Transverse colon (tissue), 3 donors: ENCODE results near the gene BICDL2.

Source experiments
- CTCF ChIP-seq, 5 experiments: fragments of 200-600 bp in 3 of 5; fragments of 450-650 bp in 2 of 5; sonication (generic) in 3 of 5; IDR thresholded peaks; 1 replicate in 2 of 5; 2 replicates in 3 of 5; pipeline ENCODE4 v1.5.1; 2016 to 2017; ENCODE audit warnings: antibody characterized with exemption in 5 of 5, inconsistent platforms in 3 of 5, mild to moderate bottlenecking in 2 of 5, moderate library complexity in 1 of 5
- EP300 ChIP-seq: sonication (generic); formaldehyde crosslinking; IDR thresholded peaks from one replicate; pipeline ENCODE4 v1.6.1; 2017; ENCODE audit warnings: antibody characterized with exemption, low read depth
- POLR2A ChIP-seq: fragments of 450-650 bp; IDR thresholded peaks from one replicate; pipeline ENCODE4 v1.6.1; 2016; ENCODE audit warnings: antibody characterized with exemption, mild to moderate bottlenecking, moderate library complexity

DNA sequence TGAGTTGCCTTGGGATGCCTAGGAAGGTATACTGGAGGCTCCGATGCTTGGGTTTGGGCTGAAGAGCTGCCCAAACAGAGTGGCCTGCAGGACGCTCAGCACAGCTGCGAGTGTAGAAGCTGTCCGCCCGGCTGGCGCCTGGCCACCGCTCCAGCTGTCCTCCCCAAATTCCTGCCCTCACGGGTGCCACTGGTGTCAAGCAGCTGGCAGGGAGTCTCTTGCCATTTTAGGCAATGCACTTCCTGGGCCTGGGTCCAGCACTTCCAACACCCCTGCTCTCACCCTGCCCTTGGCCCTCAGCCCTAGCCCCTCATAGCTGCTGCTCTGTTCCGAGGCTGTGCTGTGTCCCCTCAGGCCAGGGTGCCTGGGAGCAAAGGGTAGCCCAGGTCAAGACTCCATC, 51.3 kb downstream of the BICDL2 start:
- TF ChIP-seq CTCF (IDR thresholded peaks at IDR 0.05) (no peak), EP300 (no peak), POLR2A (no peak)
